Transverse colon (tissue), 4 donors: Measurements from ENCODE around the gene CELF4. TPM values are rescaled to one million over a fixed set of nuclear protein-coding genes. Genes with fewer than 3 reads are reported as not detected.

ENCODE experiments used
- DNase-seq: peaks from one replicate; pipeline ENCODE4 v3.0.0-alpha.2; 2019
- H3K27ac ChIP-seq, 4 donors: fragments of 200-600 bp; sonication (generic); 2 replicates each; pipeline ENCODE4 v1.5.1; 2016 to 2018; ENCODE audit warnings: inconsistent platforms in 4 of 4
- H3K27me3 ChIP-seq: fragments of 200-600 bp; sonication (generic); 2 replicates; pipeline ENCODE4 v1.5.1; 2017; ENCODE audit warnings: inconsistent platforms
- H3K36me3 ChIP-seq, 4 donors: fragments of 200-600 bp; sonication (generic); 2 replicates each; pipeline ENCODE4 v1.5.1; 2017 to 2019; ENCODE audit warnings: inconsistent platforms in 4 of 4
- H3K4me1 ChIP-seq, 4 donors: fragments of 200-600 bp; sonication (generic); 2 replicates each; pipeline ENCODE4 v1.5.1; 2017 to 2020; ENCODE audit warnings: inconsistent platforms in 4 of 4
- H3K4me3 ChIP-seq, 4 donors: fragments of 200-600 bp; sonication (generic); 1 replicate in 1 of 4; 2 replicates in 3 of 4; pipeline versions ENCODE4 v1.5.1 to v1.6.1; 2017 to 2019; ENCODE audit warnings: inconsistent platforms in 4 of 4
- H3K9me3 ChIP-seq, 2 donors: fragments of 200-600 bp; sonication (generic); 2 replicates each; pipeline ENCODE4 v1.5.1; 2017 to 2019; ENCODE audit warnings: inconsistent platforms in 2 of 2
- CTCF ChIP-seq, 5 experiments: fragments of 200-600 bp in 3 of 5; fragments of 450-650 bp in 2 of 5; sonication (generic) in 3 of 5; IDR thresholded peaks; 1 replicate in 2 of 5; 2 replicates in 3 of 5; pipeline ENCODE4 v1.5.1; 2016 to 2017; ENCODE audit warnings: antibody characterized with exemption in 5 of 5, inconsistent platforms in 3 of 5, mild to moderate bottlenecking in 2 of 5, moderate library complexity in 1 of 5
- EP300 ChIP-seq: sonication (generic); formaldehyde crosslinking; IDR thresholded peaks from one replicate; pipeline ENCODE4 v1.6.1; 2017; ENCODE audit warnings: antibody characterized with exemption, low read depth
- POLR2A ChIP-seq: fragments of 450-650 bp; IDR thresholded peaks from one replicate; pipeline ENCODE4 v1.6.1; 2016; ENCODE audit warnings: antibody characterized with exemption, mild to moderate bottlenecking, moderate library complexity
- POLR2AphosphoS5 ChIP-seq, 3 donors: sonication (generic); formaldehyde crosslinking; IDR thresholded peaks; one replicate each; pipeline ENCODE4 v1.6.1; 2016; ENCODE audit warnings: antibody characterized with exemption in 3 of 3
- WGBS, 2 donors: methylation state at CpG; one replicate each; pipeline ENCODE4 v1.1.5; 2018; ENCODE audit warnings: low coverage in 1 of 2; 5-methylcytosine and 5-hydroxymethylcytosine counted together
- in situ Hi-C, 4 donors: fragments of 200-750 bp; cut with MboI; loops; one replicate each; pipeline versions ENCODE4 v1.15.0 to v1.15.1; 2017; ENCODE audit warnings: low sequenced_read_pairs in 3 of 4, low pct_ligation_motif_present in 1 of 4, low pct_unique_long_range_greater_than_20kb in 1 of 4
- intact Hi-C: fragments of 100-400 bp; cut with DNase I; formaldehyde crosslinking; loops from one replicate; pipeline ENCODE4 v1.15.1; 2023; ENCODE audit warnings: low total_unique reads
- total RNA-seq, 4 donors: library from RNA; depleted of rRNA; stranded (reverse); fragments of >200 nt; gene quantifications; one replicate each; pipeline ENCODE4 v1.1.0, GENCODE V29; 2016

Gene CELF4
- total RNA-seq, 4 donors from 2014 or later, result 0.14 to 0.75 TPM; not detected in 2

- WGBS, 2 donors, result 89% methylated on average over 5 of the region's 5 CpGs; no CpG with 5 or more reads in 1 of the 2 donors
- no peak overlapping the region for H3K27ac ChIP-seq
- intact Hi-C loops (loop anchor here (10.0 kb wide), 1 partner anchor 193 kb away; no protein-coding TSS in a partner anchor), in situ Hi-C loops (no loop called here)
- TF ChIP-seq POLR2A (no peak), CTCF (IDR thresholded peaks at IDR 0.05) (no peak), POLR2AphosphoS5 (IDR thresholded peaks at IDR 0.05) (no peak), EP300 (no peak)
- H3K9me3 ChIP-seq, result no peaks in the 10 kb centered on the region
- no peaks in the 10 kb centered on the region for H3K4me1 ChIP-seq
- H3K4me3 ChIP-seq, result no peak overlapping the region
- DNase-seq, result no peak
- peaks cover 6% of the 10 kb centered on the region for H3K27me3 ChIP-seq
- H3K36me3 ChIP-seq, result no peaks in the 10 kb centered on the region
These were observed 224.0 kb downstream of the CELF4 start for GRCh38 chr18:37341473-37342086.

DNA sequence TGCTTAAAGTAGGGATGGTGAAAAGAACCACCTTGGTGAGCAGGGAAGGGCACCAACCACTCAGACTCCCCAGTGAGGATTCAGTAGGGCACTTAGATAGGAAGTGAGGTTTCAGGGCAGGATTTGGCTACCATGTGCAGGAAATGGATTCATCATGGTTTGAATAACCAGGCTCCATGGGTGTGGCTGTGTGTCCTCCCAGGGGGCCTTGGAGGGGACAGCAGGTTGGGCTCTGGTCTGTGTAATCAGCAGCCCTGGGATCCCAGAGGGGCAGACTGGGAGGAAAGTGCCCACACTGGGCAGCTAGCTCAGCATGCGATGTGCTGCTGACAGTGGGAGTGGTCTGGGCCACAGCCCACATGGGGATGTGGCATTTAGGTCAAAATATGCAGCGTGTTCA lies 224.6 kb downstream of the CELF4 start:
- DNase-seq, result no peak
- in situ Hi-C loops, result no loop called here
- Histone ChIP-seq H3K27me3 (peaks cover 6% of the 10 kb centered on the region), H3K4me1 (no peaks in the 10 kb centered on the region), H3K36me3 (no peaks in the 10 kb centered on the region), H3K9me3 (no peaks in the 10 kb centered on the region), H3K27ac (no peak overlapping the region), H3K4me3 (no peak overlapping the region)
- no peak for TF ChIP-seq EP300
- TF ChIP-seq POLR2A, result no peak
- no peak for TF ChIP-seq POLR2AphosphoS5 (IDR thresholded peaks at IDR 0.05)
- no peak for TF ChIP-seq CTCF (IDR thresholded peaks at IDR 0.05)
- WGBS, 2 donors, result 66% methylated on average over 2 of the region's 2 CpGs; no CpG with 5 or more reads in 1 of the 2 donors
- intact Hi-C loops, result loop anchor here (10.0 kb wide), 1 partner anchor 194 kb away; no protein-coding TSS in a partner anchor

DNA sequence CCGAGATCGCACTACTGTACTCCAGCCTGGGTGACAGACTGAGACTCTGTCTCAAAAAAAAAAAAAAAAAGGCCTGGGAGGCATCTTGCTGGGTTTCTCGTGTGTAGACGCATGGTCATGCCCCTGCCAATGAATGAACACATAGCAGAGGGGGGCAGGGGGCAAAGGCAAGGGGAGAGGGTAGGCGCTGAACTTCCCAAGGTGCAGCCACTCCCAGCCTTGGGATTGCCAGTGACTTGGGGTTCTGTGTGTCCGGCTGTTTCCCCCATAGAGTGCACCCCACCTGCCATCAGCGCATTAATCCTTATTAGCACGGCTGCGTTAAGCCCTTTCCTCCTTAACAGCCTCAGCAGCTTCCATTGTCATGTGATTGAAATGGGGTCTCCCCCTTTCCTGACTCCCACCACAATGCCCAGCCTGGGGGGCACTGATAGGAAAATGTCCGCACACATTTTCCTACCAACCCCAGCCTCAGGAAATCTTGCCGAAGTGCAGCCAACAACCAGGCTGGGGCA lies 225.8 kb downstream of the CELF4 start:
- WGBS, 2 donors, result 80 to 90% methylated on average over 7 to 11 of the region's 11 CpGs
- H3K9me3 ChIP-seq, result no peaks in the 10 kb centered on the region
- no peaks in the 10 kb centered on the region for H3K36me3 ChIP-seq
- no peak overlapping the region for H3K4me3 ChIP-seq
- in situ Hi-C loops (no loop called here), intact Hi-C loops (loop anchor here (10.0 kb wide), 1 partner anchor 195 kb away; no protein-coding TSS in a partner anchor)
- no peak overlapping the region for H3K27ac ChIP-seq
- no peaks in the 10 kb centered on the region for H3K4me1 ChIP-seq
- peaks cover 6% of the 10 kb centered on the region for H3K27me3 ChIP-seq
- DNase-seq, result no peak
- no peak for TF ChIP-seq EP300
- no peak for TF ChIP-seq POLR2A
- no peak for TF ChIP-seq CTCF (IDR thresholded peaks at IDR 0.05)

GRCh38 chr18:37336568-37337285 lies 228.9 kb downstream of the CELF4 start:
- Histone ChIP-seq H3K9me3 (no peaks in the 10 kb centered on the region), H3K27ac (no peak overlapping the region), H3K4me1 (no peaks in the 10 kb centered on the region), H3K36me3 (no peaks in the 10 kb centered on the region), H3K4me3 (no peak overlapping the region), H3K27me3 (no peaks in the 10 kb centered on the region)
- intact Hi-C loops, result no loop called here
- DNase-seq, result no peak
- TF ChIP-seq POLR2A, result no peak
- no peak for TF ChIP-seq POLR2AphosphoS5 (IDR thresholded peaks at IDR 0.05)
- no peak for TF ChIP-seq CTCF (IDR thresholded peaks at IDR 0.05)
- no peak for TF ChIP-seq EP300
- in situ Hi-C loops, result no loop called here
- WGBS, 2 donors, result 84 to 94% methylated on average over 7 to 27 of the region's 27 CpGs
